Upper lobe of left lung (tissue), 6 donors: ENCODE results near the gene IPO11. TPM values are rescaled to one million over a fixed set of nuclear protein-coding genes. Genes with fewer than 3 reads are reported as not detected.

ENCODE experiments used
- ATAC-seq, 2 donors: fragments of 200-7000 bp; cut with Tn5 transposase; one replicate each; pipeline ENCODE4 v1.9.1; 2022; ENCODE audit warnings: mild to moderate bottlenecking in 2 of 2, moderate library complexity in 2 of 2; ENCODE audit not compliant: low FRiP score in 2 of 2
- DNase-seq, 2 donors: peaks; one replicate each; pipeline ENCODE4 v3.0.0-alpha.2; 2019 to 2020
- H3K27ac ChIP-seq, 4 donors: fragments of 200-600 bp; sonication (generic); one replicate each; pipeline ENCODE4 v1.5.1; 2016 to 2019
- H3K27me3 ChIP-seq, 4 donors: fragments of 200-600 bp; sonication (generic); one replicate each; pipeline ENCODE4 v1.5.1; 2017 to 2019
- H3K36me3 ChIP-seq, 4 donors: fragments of 200-600 bp; sonication (generic); one replicate each; pipeline ENCODE4 v1.5.1; 2016 to 2019
- H3K4me1 ChIP-seq, 4 donors: fragments of 200-600 bp; sonication (generic); one replicate each; pipeline ENCODE4 v1.5.1; 2018 to 2019
- H3K4me3 ChIP-seq, 4 donors: fragments of 200-600 bp; sonication (generic); one replicate each; pipeline ENCODE4 v1.5.1; 2017 to 2019; ENCODE audit warnings: mild to moderate bottlenecking in 2 of 4, moderate library complexity in 1 of 4
- H3K9me3 ChIP-seq, 4 donors: fragments of 200-600 bp; sonication (generic); one replicate each; pipeline ENCODE4 v1.5.1; 2018 to 2019
- CTCF ChIP-seq, 6 experiments: fragments of 450-650 bp in 4 of 6; fragments of 200-600 bp in 2 of 6; sonication (generic) in 2 of 6; IDR thresholded peaks; one replicate each; pipeline ENCODE4 v1.5.1; 2016 to 2019; ENCODE audit warnings: antibody characterized with exemption in 6 of 6
- EP300 ChIP-seq, 4 donors: sonication (generic); formaldehyde crosslinking; IDR thresholded peaks; one replicate each; pipeline ENCODE4 v1.5.1; 2017; ENCODE audit warnings: antibody characterized with exemption in 4 of 4, control low read depth in 2 of 4
- POLR2A ChIP-seq, 4 donors: fragments of 450-650 bp; IDR thresholded peaks; one replicate each; pipeline ENCODE4 v1.5.1; 2016 to 2017; ENCODE audit warnings: antibody characterized with exemption in 4 of 4, mild to moderate bottlenecking in 2 of 4
- POLR2AphosphoS5 ChIP-seq, 2 donors: sonication (generic); formaldehyde crosslinking; IDR thresholded peaks; one replicate each; pipeline ENCODE4 v1.5.1; 2017; ENCODE audit warnings: antibody characterized with exemption in 2 of 2
- WGBS, 2 donors: methylation state at CpG; one replicate each; pipeline ENCODE4 v1.1.5; 2017 to 2018; 5-methylcytosine and 5-hydroxymethylcytosine counted together
- total RNA-seq, 6 donors: library from RNA; depleted of rRNA in 4 of 6; stranded (reverse); fragments of >200 nt in 4 of 6; gene quantifications; one replicate each; pipeline versions ENCODE4 v1.1.0 to v1.2.1, GENCODE V29; 2016 to 2021
- donor health status: DM: no; HTN: no; CAD: no; lungs with moderate emphysema.
- donor health status: DM: no; HTN: yes; CAD: no; lungs with severe emphysema.

The IPO11 gene
- total RNA-seq, 6 donors from 2014 or later = 12.2 to 40.4 (median 18.8) TPM

DNA sequence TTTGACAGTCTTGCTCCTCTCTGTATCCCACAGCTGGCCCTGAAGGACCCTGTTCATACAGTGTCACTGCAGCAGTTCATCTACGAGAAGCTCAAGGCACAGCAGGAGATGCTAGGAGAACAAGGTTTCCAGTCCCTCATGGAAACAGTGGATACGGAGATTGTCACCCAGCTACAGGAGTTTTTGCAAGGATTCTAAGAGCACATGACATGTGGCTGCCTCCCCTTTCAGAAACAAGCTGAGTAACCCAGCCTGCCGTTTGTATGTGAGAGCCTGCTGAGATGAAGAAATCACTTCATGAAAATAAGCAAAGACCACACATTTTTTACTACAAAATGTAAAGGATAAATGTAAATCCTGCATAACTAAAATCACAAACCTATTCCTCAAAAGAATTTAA lies 214.6 kb downstream of the IPO11 start:
- no peak for DNase-seq
- no peak overlapping the region for H3K4me3 ChIP-seq
- 81 to 83% methylated on average over 3 of the region's 3 CpGs for WGBS, 2 donors

DNA sequence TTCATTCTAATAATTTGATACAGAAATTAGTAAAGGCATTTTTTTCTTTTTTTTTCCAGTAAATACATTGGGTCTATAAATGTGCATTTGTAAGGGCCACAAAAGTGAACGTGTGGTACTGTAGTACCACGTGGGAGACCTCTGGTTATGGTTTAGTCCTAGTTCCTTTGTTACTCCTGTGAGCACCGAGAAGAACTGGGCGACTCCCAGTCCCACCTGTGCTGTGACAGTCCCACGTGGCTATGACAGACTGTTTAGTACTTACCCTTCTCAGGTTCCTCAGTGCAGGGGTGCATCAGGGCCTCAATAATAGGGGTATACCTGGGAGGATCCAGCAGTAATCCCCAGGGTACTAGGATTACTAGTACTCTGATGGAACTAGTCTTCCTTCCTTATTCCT lies 215.3 kb downstream of the IPO11 start:
- ATAC-seq (no peak), DNase-seq (no peak)
- H3K36me3 ChIP-seq = peaks cover 0 to 11% (median 6%) of the 10 kb centered on the region in 4 donors
- no peak overlapping the region for H3K4me3 ChIP-seq
- H3K27me3 ChIP-seq = no peaks in the 10 kb centered on the region
- H3K27ac ChIP-seq = no peak overlapping the region
- H3K4me1 ChIP-seq = no peaks in the 10 kb centered on the region
- H3K9me3 ChIP-seq = no peaks in the 10 kb centered on the region
- 86 to 94% methylated on average over 5 of the region's 5 CpGs for WGBS, 2 donors
- TF ChIP-seq CTCF (IDR thresholded peaks at IDR 0.05) (no peak), EP300 (IDR thresholded peaks at IDR 0.05) (no peak), POLR2A (IDR thresholded peaks at IDR 0.05) (no peak), POLR2AphosphoS5 (IDR thresholded peaks at IDR 0.05) (no peak)

More for the DNA sequence above, 214.6 kb downstream of the IPO11 start:
- no peaks in the 10 kb centered on the region for H3K4me1 ChIP-seq
- ATAC-seq = no peak
- TF ChIP-seq CTCF (IDR thresholded peaks at IDR 0.05) (no peak), POLR2AphosphoS5 (IDR thresholded peaks at IDR 0.05) (no peak), POLR2A (IDR thresholded peaks at IDR 0.05) (no peak), EP300 (IDR thresholded peaks at IDR 0.05) (no peak)
- H3K36me3 ChIP-seq = peaks cover 0 to 11% (median 6%) of the 10 kb centered on the region in 4 donors
- H3K27me3 ChIP-seq = no peaks in the 10 kb centered on the region
- H3K27ac ChIP-seq = no peak overlapping the region
- H3K9me3 ChIP-seq = no peaks in the 10 kb centered on the region

DNA sequence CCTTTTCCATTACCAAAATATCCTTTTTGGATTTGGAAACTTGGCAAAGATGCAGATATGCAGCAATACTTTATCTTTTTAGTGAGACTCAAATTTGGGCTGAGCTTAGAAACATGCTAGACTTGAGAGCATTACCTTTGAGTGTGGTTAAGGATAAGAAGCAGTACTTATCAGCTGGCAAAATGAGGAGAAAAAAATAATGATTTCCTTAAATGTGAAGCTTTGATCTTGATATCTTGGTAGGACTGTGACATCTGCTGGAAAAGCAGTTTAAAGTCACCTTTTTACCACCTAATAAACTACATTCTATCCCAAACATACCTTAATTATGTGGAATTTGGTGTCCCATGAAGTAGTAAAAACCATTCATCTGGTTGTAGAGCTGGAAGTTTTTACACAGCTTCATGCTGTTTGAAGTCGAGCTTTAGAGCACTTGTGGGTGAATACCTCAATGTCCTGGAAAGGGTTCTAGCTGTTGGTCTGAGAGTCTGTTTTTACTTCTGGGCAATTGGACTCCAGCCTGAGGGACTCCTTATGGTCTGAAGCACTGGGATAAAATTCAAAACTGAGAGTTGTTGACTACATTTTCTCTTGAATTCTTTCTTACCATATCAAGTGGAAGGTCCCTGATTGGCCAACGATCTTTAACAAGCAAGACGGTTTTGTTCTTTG lies 219.5 kb downstream of the IPO11 start:
- Histone ChIP-seq H3K27me3 (no peaks in the 10 kb centered on the region), H3K4me1 (no peaks in the 10 kb centered on the region), H3K9me3 (no peaks in the 10 kb centered on the region), H3K36me3 (peaks cover 0 to 11% (median 5%) of the 10 kb centered on the region in 4 donors), H3K27ac (no peak overlapping the region), H3K4me3 (no peak overlapping the region)
- DNase-seq (no peak), ATAC-seq (no peak)
- 48 to 72% methylated on average over 3 of the region's 3 CpGs for WGBS, 2 donors
- no peak for TF ChIP-seq CTCF (IDR thresholded peaks at IDR 0.05)
- no peak for TF ChIP-seq POLR2A (IDR thresholded peaks at IDR 0.05)
- TF ChIP-seq EP300 (IDR thresholded peaks at IDR 0.05) = no peak
- no peak for TF ChIP-seq POLR2AphosphoS5 (IDR thresholded peaks at IDR 0.05)

- Histone ChIP-seq H3K9me3 (no peaks in the 10 kb centered on the region), H3K27ac (no peak overlapping the region), H3K36me3 (peaks cover 0 to 2% (median 0%) of the 10 kb centered on the region in 4 donors), H3K4me1 (no peaks in the 10 kb centered on the region), H3K27me3 (no peaks in the 10 kb centered on the region), H3K4me3 (no peak overlapping the region)
- ATAC-seq (no peak), DNase-seq (no peak)
- TF ChIP-seq CTCF (IDR thresholded peaks at IDR 0.05) (no peak), POLR2A (IDR thresholded peaks at IDR 0.05) (no peak), POLR2AphosphoS5 (IDR thresholded peaks at IDR 0.05) (no peak), EP300 (IDR thresholded peaks at IDR 0.05) (no peak)
These were observed 220.7 kb downstream of the IPO11 start for GRCh38 chr5:62633243-62633642.

DNA sequence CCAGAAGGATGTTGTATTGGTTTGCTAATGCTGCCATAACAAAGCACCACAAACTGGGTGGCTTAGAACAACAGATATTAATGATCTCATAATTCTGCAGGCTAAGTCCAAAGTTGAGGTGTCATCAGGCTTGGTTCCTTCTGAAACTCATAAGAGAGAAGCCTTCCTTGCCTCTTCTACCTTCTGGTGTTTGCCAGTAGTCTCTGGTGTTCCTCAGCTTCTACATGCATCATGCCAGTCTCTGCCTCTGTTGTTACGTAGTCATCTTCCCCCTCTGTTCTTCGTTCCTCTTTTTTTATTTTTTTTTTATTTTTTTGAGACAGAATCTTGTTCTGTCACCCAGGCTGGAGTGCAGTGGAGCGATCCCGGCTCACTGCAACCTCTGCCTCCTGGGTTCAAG lies 227.9 kb downstream of the IPO11 start:
- Histone ChIP-seq H3K4me3 (no peak overlapping the region), H3K27ac (no peak overlapping the region), H3K4me1 (no peaks in the 10 kb centered on the region), H3K36me3 (no peaks in the 10 kb centered on the region), H3K27me3 (no peaks in the 10 kb centered on the region), H3K9me3 (no peaks in the 10 kb centered on the region)
- no peak for DNase-seq
- ATAC-seq = peak in 1 of 2 donors; percentile 26
- TF ChIP-seq EP300 (IDR thresholded peaks at IDR 0.05) = no peak
- no peak for TF ChIP-seq CTCF (IDR thresholded peaks at IDR 0.05)
- TF ChIP-seq POLR2AphosphoS5 (IDR thresholded peaks at IDR 0.05) = no peak
- TF ChIP-seq POLR2A (IDR thresholded peaks at IDR 0.05) = no peak
- 75 to 84% methylated on average over 4 of the region's 4 CpGs for WGBS, 2 donors
